Breast epithelium (tissue), 4 donors: Measurements from ENCODE around the gene DCLK3. TPM values are rescaled to one million over a fixed set of nuclear protein-coding genes. Genes with fewer than 3 reads are reported as not detected.

Source experiments
- DNase-seq, 2 donors: peaks; one replicate each; pipeline ENCODE4 v3.0.0-alpha.2; 2019; ENCODE audit warnings: low spot score in 2 of 2
- H3K27ac ChIP-seq, 2 donors: fragments of 200-600 bp; sonication (generic) in 1 of 2; one replicate each; pipeline ENCODE4 v1.5.1; 2016 to 2019; ENCODE audit warnings: mild to moderate bottlenecking in 1 of 2
- H3K27me3 ChIP-seq, 2 donors: fragments of 200-600 bp; sonication (generic) in 1 of 2; one replicate each; pipeline versions ENCODE4 v1.5.1 to v1.6.0; 2017 to 2019; ENCODE audit warnings: control low read depth in 1 of 2, mild to moderate bottlenecking in 1 of 2
- H3K36me3 ChIP-seq: fragments of 200-600 bp; one replicate; pipeline ENCODE4 v1.5.1; 2019
- H3K4me1 ChIP-seq, 2 donors: fragments of 200-600 bp; sonication (generic); one replicate each; pipeline ENCODE4 v1.5.1; 2016 to 2019; ENCODE audit warnings: control low read depth in 1 of 2
- H3K4me3 ChIP-seq, 3 donors: fragments of 200-600 bp; sonication (generic); 1 replicate in 2 of 3; 2 replicates in 1 of 3; pipeline ENCODE4 v1.5.1; 2016 to 2019; ENCODE audit warnings: mild to moderate bottlenecking in 3 of 3, moderate library complexity in 2 of 3
- H3K9me3 ChIP-seq, 2 donors: fragments of 200-600 bp; sonication (generic) in 1 of 2; one replicate each; pipeline ENCODE4 v1.5.1; 2016 to 2019; ENCODE audit warnings: control low read depth in 1 of 2
- POLR2A ChIP-seq: fragments of 450-650 bp; IDR thresholded peaks from one replicate; pipeline ENCODE4 v1.6.1; 2016; ENCODE audit warnings: antibody characterized with exemption, mild to moderate bottlenecking, moderate library complexity
- POLR2AphosphoS5 ChIP-seq, 3 donors: sonication (generic); formaldehyde crosslinking; IDR thresholded peaks; one replicate each; pipeline ENCODE4 v1.6.1; 2017; ENCODE audit warnings: antibody characterized with exemption in 3 of 3
- intact Hi-C: fragments of 100-400 bp; cut with DNase I; formaldehyde crosslinking; loops from one replicate; pipeline ENCODE4 v1.15.1; 2023; ENCODE audit warnings: low total_unique reads
- total RNA-seq, 3 donors: library from RNA; depleted of rRNA; stranded (reverse); fragments of >200 nt; gene quantifications; one replicate each; pipeline ENCODE4 v1.1.0, GENCODE V29; 2016
- TF ChIP-seq, protein P1 (sequence below), 3 donors: fragments of 450-650 bp; IDR thresholded peaks; one replicate each; pipeline ENCODE4 v1.5.1; 2016 to 2017; ENCODE audit warnings: antibody characterized with exemption in 3 of 3, mild to moderate bottlenecking in 3 of 3, moderate library complexity in 3 of 3

Gene DCLK3
- total RNA-seq, 3 donors from 2014 or later: 0.16 TPM; not detected in 2

DNA sequence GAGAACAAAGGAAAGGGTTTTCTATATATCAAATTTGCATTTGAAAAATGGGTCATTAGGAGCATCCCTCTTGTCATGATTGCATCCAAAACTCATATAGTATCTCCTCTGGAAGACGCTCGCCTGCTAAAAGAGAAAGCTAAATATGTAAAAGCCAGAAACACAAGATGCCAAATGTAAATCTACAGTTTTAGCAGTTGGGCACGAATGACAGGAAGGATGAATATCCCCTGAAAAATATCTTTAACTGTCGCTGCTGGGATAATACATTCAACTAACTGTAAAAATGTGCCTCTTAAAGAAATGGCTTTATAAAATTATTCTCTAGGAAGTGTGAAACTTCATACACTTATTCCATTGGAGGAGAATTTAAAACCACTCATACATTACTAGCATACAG lies 101.7 kb downstream of the DCLK3 start:
- TF ChIP-seq POLR2AphosphoS5 (IDR thresholded peaks at IDR 0.05) (no peak), POLR2A (no peak)
- TF ChIP-seq, protein P1, sequence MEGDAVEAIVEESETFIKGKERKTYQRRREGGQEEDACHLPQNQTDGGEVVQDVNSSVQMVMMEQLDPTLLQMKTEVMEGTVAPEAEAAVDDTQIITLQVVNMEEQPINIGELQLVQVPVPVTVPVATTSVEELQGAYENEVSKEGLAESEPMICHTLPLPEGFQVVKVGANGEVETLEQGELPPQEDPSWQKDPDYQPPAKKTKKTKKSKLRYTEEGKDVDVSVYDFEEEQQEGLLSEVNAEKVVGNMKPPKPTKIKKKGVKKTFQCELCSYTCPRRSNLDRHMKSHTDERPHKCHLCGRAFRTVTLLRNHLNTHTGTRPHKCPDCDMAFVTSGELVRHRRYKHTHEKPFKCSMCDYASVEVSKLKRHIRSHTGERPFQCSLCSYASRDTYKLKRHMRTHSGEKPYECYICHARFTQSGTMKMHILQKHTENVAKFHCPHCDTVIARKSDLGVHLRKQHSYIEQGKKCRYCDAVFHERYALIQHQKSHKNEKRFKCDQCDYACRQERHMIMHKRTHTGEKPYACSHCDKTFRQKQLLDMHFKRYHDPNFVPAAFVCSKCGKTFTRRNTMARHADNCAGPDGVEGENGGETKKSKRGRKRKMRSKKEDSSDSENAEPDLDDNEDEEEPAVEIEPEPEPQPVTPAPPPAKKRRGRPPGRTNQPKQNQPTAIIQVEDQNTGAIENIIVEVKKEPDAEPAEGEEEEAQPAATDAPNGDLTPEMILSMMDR (IDR thresholded peaks at IDR 0.05): no peak
- intact Hi-C loops: no loop called here
- no peak for DNase-seq
- no peak overlapping the region for H3K27ac ChIP-seq
- H3K4me3 ChIP-seq: no peak overlapping the region
- H3K36me3 ChIP-seq: no peaks in the 10 kb centered on the region
- H3K9me3 ChIP-seq: no peaks in the 10 kb centered on the region
- H3K4me1 ChIP-seq: no peaks in the 10 kb centered on the region
- H3K27me3 ChIP-seq: no peaks in the 10 kb centered on the region

Other genes with a start within 250 kb of the DCLK3 start
- gene TRANK1, start 180.5 kb upstream of the DCLK3 start, total RNA-seq: 10 to 100 TPM; 13.6 to 16.6 (median 13.8) TPM
- 10 to 100 TPM; 13.8 to 25.5 (median 14.1) TPM for gene EPM2AIP1, start 228.6 kb upstream of the DCLK3 start, total RNA-seq
- gene MLH1, start 229.0 kb upstream of the DCLK3 start, total RNA-seq: 10 to 100 TPM; 31.2 to 54.4 (median 48.4) TPM